Esophagus squamous epithelium (tissue), 4 donors: ENCODE measurements around the gene CELF2.

Source experiments
- POLR2A ChIP-seq, 4 donors: fragments of 450-650 bp; IDR thresholded peaks; one replicate each; pipeline ENCODE4 v1.6.1; 2017; ENCODE audit warnings: antibody characterized with exemption in 4 of 4, mild to moderate bottlenecking in 4 of 4, moderate library complexity in 3 of 4
- TF ChIP-seq, protein P1 (sequence below), 6 experiments: fragments of 450-650 bp in 4 of 6; fragments of 200-600 bp in 2 of 6; sonication (generic) in 2 of 6; IDR thresholded peaks; one replicate each; pipeline ENCODE4 v1.5.1; 2016 to 2019; ENCODE audit warnings: antibody characterized with exemption in 6 of 6, mild to moderate bottlenecking in 4 of 6, moderate library complexity in 4 of 6

DNA sequence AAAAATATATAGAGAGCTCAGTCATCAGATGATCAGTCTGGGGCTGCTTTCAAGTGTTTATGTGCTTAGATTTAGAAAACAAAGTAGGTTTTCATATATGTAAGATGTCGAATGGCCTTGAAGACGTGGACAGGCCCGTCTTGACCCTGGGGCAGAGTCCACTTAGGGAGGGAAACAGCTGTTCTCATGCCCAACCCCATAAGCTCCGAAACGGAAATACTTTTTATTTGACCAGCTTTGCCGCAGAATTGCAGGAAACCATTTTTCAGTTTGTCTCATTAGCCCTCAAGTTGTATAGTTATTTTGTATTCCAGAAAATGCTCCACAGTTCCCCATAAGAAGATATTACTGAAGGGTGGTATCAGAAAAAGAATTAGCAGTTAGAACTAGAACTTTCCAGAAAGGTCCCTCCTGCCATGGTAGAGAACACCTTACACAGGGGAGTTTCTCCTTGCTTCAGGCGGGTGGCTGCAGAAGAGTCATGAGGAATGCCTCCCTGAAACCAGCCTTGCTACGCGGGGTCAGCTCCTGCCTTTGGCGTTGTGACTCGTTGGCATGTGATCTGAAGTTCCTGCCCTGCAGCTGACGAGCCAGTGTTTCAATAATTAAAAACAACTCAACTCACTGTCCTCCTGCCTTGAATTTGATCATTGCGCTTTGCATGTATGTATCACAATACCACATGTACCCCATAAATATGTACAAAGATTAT lies 192.7 kb downstream of the CELF2 start:
- TF ChIP-seq, protein P1, sequence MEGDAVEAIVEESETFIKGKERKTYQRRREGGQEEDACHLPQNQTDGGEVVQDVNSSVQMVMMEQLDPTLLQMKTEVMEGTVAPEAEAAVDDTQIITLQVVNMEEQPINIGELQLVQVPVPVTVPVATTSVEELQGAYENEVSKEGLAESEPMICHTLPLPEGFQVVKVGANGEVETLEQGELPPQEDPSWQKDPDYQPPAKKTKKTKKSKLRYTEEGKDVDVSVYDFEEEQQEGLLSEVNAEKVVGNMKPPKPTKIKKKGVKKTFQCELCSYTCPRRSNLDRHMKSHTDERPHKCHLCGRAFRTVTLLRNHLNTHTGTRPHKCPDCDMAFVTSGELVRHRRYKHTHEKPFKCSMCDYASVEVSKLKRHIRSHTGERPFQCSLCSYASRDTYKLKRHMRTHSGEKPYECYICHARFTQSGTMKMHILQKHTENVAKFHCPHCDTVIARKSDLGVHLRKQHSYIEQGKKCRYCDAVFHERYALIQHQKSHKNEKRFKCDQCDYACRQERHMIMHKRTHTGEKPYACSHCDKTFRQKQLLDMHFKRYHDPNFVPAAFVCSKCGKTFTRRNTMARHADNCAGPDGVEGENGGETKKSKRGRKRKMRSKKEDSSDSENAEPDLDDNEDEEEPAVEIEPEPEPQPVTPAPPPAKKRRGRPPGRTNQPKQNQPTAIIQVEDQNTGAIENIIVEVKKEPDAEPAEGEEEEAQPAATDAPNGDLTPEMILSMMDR (IDR thresholded peaks at IDR 0.05) = no peak
- no peak for TF ChIP-seq POLR2A (IDR thresholded peaks at IDR 0.05)
